GM23338 (cell line): ENCODE data around the gene CDX1. TPM values are rescaled to one million over a fixed set of nuclear protein-coding genes. Genes with fewer than 3 reads are reported as not detected.

Experiments used
- ATAC-seq: fragments of 200-7000 bp; cut with Tn5 transposase; 3 replicates; pipeline ENCODE4 v1.9.1; 2020
- DNase-seq: peaks from one replicate; pipeline ENCODE4 v3.0.0-alpha.2; 2015; ENCODE audit warnings: low spot score
- H2AFZ ChIP-seq: fragments of 200-600 bp; sonication (generic); 2 replicates; pipeline ENCODE4 v1.8.0; 2016; ENCODE audit warnings: antibody characterized with exemption, mild to moderate bottlenecking, moderate library complexity
- H3F3A ChIP-seq: fragments of 200-600 bp; sonication (generic); replicated peaks from 2 replicates; pipeline ENCODE4 v1.8.0; 2017; ENCODE audit warnings: antibody characterized with exemption, mixed run types, low read depth
- H3K27ac ChIP-seq: fragments of 200-600 bp; sonication (generic); 2 replicates; pipeline ENCODE4 v1.6.1; 2016; ENCODE audit warnings: low read depth
- H3K27me3 ChIP-seq: fragments of 200-600 bp; sonication (generic); 2 replicates; pipeline ENCODE4 v1.8.0; 2016; ENCODE audit warnings: mild to moderate bottlenecking, mixed run types, moderate library complexity; ENCODE audit not compliant: insufficient read depth
- H3K36me3 ChIP-seq: fragments of 200-600 bp; sonication (generic); 2 replicates; pipeline ENCODE4 v1.8.0; 2016; ENCODE audit warnings: mild to moderate bottlenecking; ENCODE audit not compliant: insufficient read depth
- H3K4me1 ChIP-seq: fragments of 200-600 bp; sonication (generic); 2 replicates; pipeline ENCODE4 v1.8.0; 2016; ENCODE audit warnings: mild to moderate bottlenecking, moderate library complexity; ENCODE audit not compliant: insufficient read depth
- H3K4me2 ChIP-seq: fragments of 200-600 bp; sonication (generic); 2 replicates; pipeline ENCODE4 v1.7.1; 2017; ENCODE audit warnings: mixed run types
- H3K4me3 ChIP-seq: fragments of 200-600 bp; sonication (generic); 2 replicates; pipeline ENCODE4 v1.6.1; 2016; ENCODE audit warnings: mixed run types
- H3K79me2 ChIP-seq: fragments of 200-600 bp; sonication (generic); replicated peaks from 2 replicates; pipeline ENCODE4 v1.8.0; 2017; ENCODE audit warnings: mild to moderate bottlenecking; ENCODE audit not compliant: insufficient read depth
- H3K9me2 ChIP-seq: fragments of 200-600 bp; sonication (generic); 2 replicates; pipeline ENCODE4 v1.8.0; 2017; ENCODE audit not compliant: insufficient read depth
- H4K20me1 ChIP-seq: fragments of 200-600 bp; sonication (generic); replicated peaks from 2 replicates; pipeline ENCODE4 v1.8.0; 2017; ENCODE audit warnings: mild to moderate bottlenecking; ENCODE audit not compliant: insufficient read depth
- H3K27ac Mint-ChIP-seq: 2 replicates; pipeline ENCODE4 v1.8.0; 2020; ENCODE audit warnings: inconsistent platforms, mild to moderate bottlenecking, moderate library complexity, mixed read lengths
- H3K27me3 Mint-ChIP-seq: 3 replicates; pipeline ENCODE4 v1.8.0; 2022; ENCODE audit warnings: low read depth, mild to moderate bottlenecking, moderate library complexity, mixed read lengths, inconsistent platforms; ENCODE audit not compliant: insufficient read depth, poor library complexity
- H3K36me3 Mint-ChIP-seq: 3 replicates; pipeline ENCODE4 v1.8.0; 2021; ENCODE audit warnings: low read depth, mild to moderate bottlenecking, inconsistent platforms, moderate library complexity, mixed read lengths
- H3K4me1 Mint-ChIP-seq: 3 replicates; pipeline ENCODE4 v1.8.0; 2020; ENCODE audit warnings: mild to moderate bottlenecking, inconsistent platforms, mixed read lengths
- H3K4me3 Mint-ChIP-seq: 3 replicates; pipeline ENCODE4 v1.8.0; 2021; ENCODE audit warnings: moderate library complexity, mild to moderate bottlenecking, inconsistent platforms, mixed read lengths
- H3K9me3 Mint-ChIP-seq: 3 replicates; pipeline ENCODE4 v1.8.0; 2020; ENCODE audit warnings: moderate library complexity, mild to moderate bottlenecking, inconsistent platforms, mixed read lengths
- CREB1 ChIP-seq: fragments of 250-450 bp; sonication (Bioruptor Pico); IDR thresholded peaks from 2 replicates; pipeline ENCODE4 v1.5.0; 2020; ENCODE audit warnings: low read depth, mild to moderate bottlenecking, moderate library complexity
- CTCF ChIP-seq, 2 experiments: fragments of 200-600 bp in 1 of 2; sonication (generic) in 1 of 2; conservative IDR thresholded peaks; 2 replicates each; pipeline versions ENCODE4 v1.5.1 to v1.6.1; 2016 to 2017; ENCODE audit warnings: antibody characterized with exemption in 2 of 2, low read depth in 2 of 2, mild to moderate bottlenecking in 2 of 2, moderate library complexity in 1 of 2
- ETS1 ChIP-seq: IDR thresholded peaks from 2 replicates; pipeline ENCODE4 v1.6.1; 2016; ENCODE audit warnings: antibody characterized with exemption
- EZH2 ChIP-seq: fragments of 200-600 bp; sonication (generic); IDR thresholded peaks from one replicate; pipeline ENCODE4 v1.8.0; 2017; ENCODE audit warnings: antibody characterized with exemption, mild to moderate bottlenecking, low read depth; ENCODE audit not compliant: unreplicated experiment
- EZH2phosphoT487 ChIP-seq: fragments of 200-600 bp; sonication (generic); IDR thresholded peaks from one replicate; pipeline ENCODE4 v1.8.1; 2018; ENCODE audit warnings: antibody characterized with exemption; ENCODE audit not compliant: unreplicated experiment
- JUNB ChIP-seq: IDR thresholded peaks from one replicate; pipeline ENCODE4 v1.6.1; 2016; ENCODE audit warnings: antibody characterized with exemption; ENCODE audit not compliant: unreplicated experiment
- NANOG ChIP-seq: IDR thresholded peaks from 2 replicates; pipeline ENCODE4 v1.6.1; 2016; ENCODE audit warnings: antibody characterized with exemption, borderline replicate concordance
- POLR2AphosphoS5 ChIP-seq: IDR thresholded peaks from 2 replicates; pipeline ENCODE4 v1.6.1; 2016; ENCODE audit warnings: antibody characterized with exemption, low read depth
- REST ChIP-seq: IDR thresholded peaks from one replicate; pipeline ENCODE4 v1.6.1; 2018; ENCODE audit warnings: antibody characterized with exemption; ENCODE audit not compliant: unreplicated experiment
- STAT1 ChIP-seq: IDR thresholded peaks from one replicate; pipeline ENCODE4 v1.6.1; 2016; ENCODE audit warnings: antibody characterized with exemption; ENCODE audit not compliant: unreplicated experiment
- ZNF114 ChIP-seq: fragments of 250-450 bp; sonication (Bioruptor Pico); IDR thresholded peaks from 2 replicates; pipeline ENCODE4 v1.5.0; 2020; ENCODE audit warnings: mild to moderate bottlenecking, moderate library complexity
- ZNF331 ChIP-seq: fragments of 250-450 bp; sonication (Bioruptor Pico); IDR thresholded peaks from 2 replicates; pipeline ENCODE4 v1.5.0; 2020; ENCODE audit warnings: low read depth, mild to moderate bottlenecking, moderate library complexity
- ZNF462 ChIP-seq: fragments of 250-450 bp; sonication (Bioruptor Pico); IDR thresholded peaks from 2 replicates; pipeline ENCODE4 v1.5.0; 2020; ENCODE audit warnings: mild to moderate bottlenecking, moderate library complexity
- polyA plus RNA-seq: library from polyadenylated mRNA; unstranded; fragments of >200 nt; fragmentation: Nextera tagmentation; extraction: Ambion mirVana; gene quantifications from 2 replicates; pipeline ENCODE4 v1.2.1, GENCODE V29; 2016
- total RNA-seq: library from RNA; depleted of rRNA; stranded (reverse); fragments of >200 nt; shearing (Covaris generic); gene quantifications from 2 replicates; pipeline ENCODE4 v1.2.3, GENCODE V29; 2014

Gene CDX1
- total and polyA plus RNA-seq, 2 experiments from 2014 or later = not detected

- no peaks in the 10 kb centered on the region for H3F3A ChIP-seq
- H3K27me3 ChIP-seq = no peaks in the 10 kb centered on the region
- no peak overlapping the region for H3K4me2 ChIP-seq
- no peak for TF ChIP-seq NANOG
- no peak for TF ChIP-seq REST
- TF ChIP-seq CTCF (conservative IDR thresholded peaks at IDR 0.05; ENCODE audit: low read depth in 2 of 2) = no peak
- no peak for TF ChIP-seq CREB1 (CRISPR knock-in tag)
- no peak for TF ChIP-seq JUNB
- TF ChIP-seq STAT1 = no peak
- no peak for TF ChIP-seq POLR2AphosphoS5
- no peak for TF ChIP-seq ZNF114
- TF ChIP-seq ZNF331 (CRISPR knock-in tag) = no peak
- TF ChIP-seq EZH2 = no peak
- no peak for TF ChIP-seq ZNF462 (CRISPR knock-in tag)
- no peak for TF ChIP-seq ETS1
- no peak for TF ChIP-seq EZH2phosphoT487
- H3K27me3 Mint-ChIP-seq = peaks cover 8% of the 10 kb centered on the region
- H3K27ac Mint-ChIP-seq = no peak overlapping the region
- H3K4me1 Mint-ChIP-seq = peaks cover 40% of the 10 kb centered on the region
- no peaks in the 10 kb centered on the region for H3K9me2 ChIP-seq
- no peak overlapping the region for H2AFZ ChIP-seq
- DNase-seq (no peak), ATAC-seq (no peak; the same call in 2 of the 3 replicates)
- no peak overlapping the region for H3K4me3 ChIP-seq
- H3K27ac ChIP-seq = no peak overlapping the region
- H3K36me3 ChIP-seq = no peaks in the 10 kb centered on the region
- H3K4me3 Mint-ChIP-seq = no peak overlapping the region
- H3K9me3 Mint-ChIP-seq = no peaks in the 10 kb centered on the region; the same call in 2 of the 3 replicates
- H3K4me1 ChIP-seq = no peaks in the 10 kb centered on the region; the same call in 1 of the 2 replicates
- no peaks in the 10 kb centered on the region for H3K79me2 ChIP-seq
- H4K20me1 ChIP-seq = no peaks in the 10 kb centered on the region
- no peaks in the 10 kb centered on the region; the same call in 2 of the 3 replicates for H3K36me3 Mint-ChIP-seq
Measured at GRCh38 chr5:150206098-150206778, 39.7 kb downstream of the CDX1 start.
